ENCODE data around the gene CUBN. TPM values are rescaled to one million over a fixed set of nuclear protein-coding genes. Genes with fewer than 3 reads are reported as not detected.

CUBN gene
- total and polyA plus RNA-seq, 10 of the 15 experiments (the other 5 are each of a cell fraction or from before 2014, with no cell fraction given) = under 0.01 to 0.14 (median 0.02) TPM; not detected in 6

DNA sequence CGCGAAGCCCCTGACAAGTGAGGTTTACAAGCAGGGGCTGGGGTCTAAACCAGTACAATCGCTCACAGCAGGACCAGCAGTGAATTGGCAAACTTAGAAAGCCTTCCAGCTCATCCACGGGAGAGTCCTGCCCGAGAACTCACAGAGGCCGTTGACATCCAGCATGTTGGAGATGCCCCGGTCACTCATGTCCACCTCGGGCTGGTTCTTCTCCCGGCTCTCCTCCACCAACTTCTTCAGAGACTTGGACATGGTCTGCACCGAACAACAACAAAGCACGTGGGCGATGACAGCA, 312.8 kb downstream of the CUBN start (continued):
- TF ChIP-seq NBN (IDR thresholded peaks at IDR 0.05) (0 out of 2 replicates have a peak, but pooled peaks have one; percentile 11), IKZF2 (IDR thresholded peaks at IDR 0.05) (0 out of 4 replicates have a peak, but pooled peaks of 1 of the 2 experiments have one; percentile 11), POLR2A (IDR thresholded peaks at IDR 0.05; ENCODE audit: low read depth, low read length) (no peak), PML (IDR thresholded peaks at IDR 0.05; ENCODE audit: low read length) (no peak), TCF7 (IDR thresholded peaks at IDR 0.05; ENCODE audit: borderline replicate concordance) (no peak), YY1 (IDR thresholded peaks at IDR 0.05; ENCODE audit: low read depth, low read length) (no peak), NR2C1 (IDR thresholded peaks at IDR 0.05) (no peak), NFYA (IDR thresholded peaks at IDR 0.05; ENCODE audit: borderline replicate concordance, low read depth, low read length) (no peak)
- TF ChIP-seq, protein P1, sequence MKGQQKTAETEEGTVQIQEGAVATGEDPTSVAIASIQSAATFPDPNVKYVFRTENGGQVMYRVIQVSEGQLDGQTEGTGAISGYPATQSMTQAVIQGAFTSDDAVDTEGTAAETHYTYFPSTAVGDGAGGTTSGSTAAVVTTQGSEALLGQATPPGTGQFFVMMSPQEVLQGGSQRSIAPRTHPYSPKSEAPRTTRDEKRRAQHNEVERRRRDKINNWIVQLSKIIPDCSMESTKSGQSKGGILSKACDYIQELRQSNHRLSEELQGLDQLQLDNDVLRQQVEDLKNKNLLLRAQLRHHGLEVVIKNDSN (IDR thresholded peaks at IDR 0.05; ENCODE audit: borderline replicate concordance, extremely low read length, insufficient read depth, low read depth, low read length) = no peak
- TF ChIP-seq, protein P2, sequence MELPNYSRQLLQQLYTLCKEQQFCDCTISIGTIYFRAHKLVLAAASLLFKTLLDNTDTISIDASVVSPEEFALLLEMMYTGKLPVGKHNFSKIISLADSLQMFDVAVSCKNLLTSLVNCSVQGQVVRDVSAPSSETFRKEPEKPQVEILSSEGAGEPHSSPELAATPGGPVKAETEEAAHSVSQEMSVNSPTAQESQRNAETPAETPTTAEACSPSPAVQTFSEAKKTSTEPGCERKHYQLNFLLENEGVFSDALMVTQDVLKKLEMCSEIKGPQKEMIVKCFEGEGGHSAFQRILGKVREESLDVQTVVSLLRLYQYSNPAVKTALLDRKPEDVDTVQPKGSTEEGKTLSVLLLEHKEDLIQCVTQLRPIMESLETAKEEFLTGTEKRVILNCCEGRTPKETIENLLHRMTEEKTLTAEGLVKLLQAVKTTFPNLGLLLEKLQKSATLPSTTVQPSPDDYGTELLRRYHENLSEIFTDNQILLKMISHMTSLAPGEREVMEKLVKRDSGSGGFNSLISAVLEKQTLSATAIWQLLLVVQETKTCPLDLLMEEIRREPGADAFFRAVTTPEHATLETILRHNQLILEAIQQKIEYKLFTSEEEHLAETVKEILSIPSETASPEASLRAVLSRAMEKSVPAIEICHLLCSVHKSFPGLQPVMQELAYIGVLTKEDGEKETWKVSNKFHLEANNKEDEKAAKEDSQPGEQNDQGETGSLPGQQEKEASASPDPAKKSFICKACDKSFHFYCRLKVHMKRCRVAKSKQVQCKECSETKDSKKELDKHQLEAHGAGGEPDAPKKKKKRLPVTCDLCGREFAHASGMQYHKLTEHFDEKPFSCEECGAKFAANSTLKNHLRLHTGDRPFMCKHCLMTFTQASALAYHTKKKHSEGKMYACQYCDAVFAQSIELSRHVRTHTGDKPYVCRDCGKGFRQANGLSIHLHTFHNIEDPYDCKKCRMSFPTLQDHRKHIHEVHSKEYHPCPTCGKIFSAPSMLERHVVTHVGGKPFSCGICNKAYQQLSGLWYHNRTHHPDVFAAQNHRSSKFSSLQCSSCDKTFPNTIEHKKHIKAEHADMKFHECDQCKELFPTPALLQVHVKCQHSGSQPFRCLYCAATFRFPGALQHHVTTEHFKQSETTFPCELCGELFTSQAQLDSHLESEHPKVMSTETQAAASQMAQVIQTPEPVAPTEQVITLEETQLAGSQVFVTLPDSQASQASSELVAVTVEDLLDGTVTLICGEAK (IDR thresholded peaks at IDR 0.05; ENCODE audit: borderline replicate concordance) = no peak
- TF ChIP-seq, protein P3, sequence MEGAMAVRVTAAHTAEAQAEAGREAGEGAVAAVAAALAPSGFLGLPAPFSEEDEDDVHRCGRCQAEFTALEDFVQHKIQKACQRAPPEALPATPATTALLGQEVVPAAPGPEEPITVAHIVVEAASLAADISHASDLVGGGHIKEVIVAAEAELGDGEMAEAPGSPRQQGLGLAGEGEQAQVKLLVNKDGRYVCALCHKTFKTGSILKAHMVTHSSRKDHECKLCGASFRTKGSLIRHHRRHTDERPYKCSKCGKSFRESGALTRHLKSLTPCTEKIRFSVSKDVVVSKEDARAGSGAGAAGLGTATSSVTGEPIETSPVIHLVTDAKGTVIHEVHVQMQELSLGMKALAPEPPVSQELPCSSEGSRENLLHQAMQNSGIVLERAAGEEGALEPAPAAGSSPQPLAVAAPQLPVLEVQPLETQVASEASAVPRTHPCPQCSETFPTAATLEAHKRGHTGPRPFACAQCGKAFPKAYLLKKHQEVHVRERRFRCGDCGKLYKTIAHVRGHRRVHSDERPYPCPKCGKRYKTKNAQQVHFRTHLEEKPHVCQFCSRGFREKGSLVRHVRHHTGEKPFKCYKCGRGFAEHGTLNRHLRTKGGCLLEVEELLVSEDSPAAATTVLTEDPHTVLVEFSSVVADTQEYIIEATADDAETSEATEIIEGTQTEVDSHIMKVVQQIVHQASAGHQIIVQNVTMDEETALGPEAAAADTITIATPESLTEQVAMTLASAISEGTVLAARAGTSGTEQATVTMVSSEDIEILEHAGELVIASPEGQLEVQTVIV (IDR thresholded peaks at IDR 0.05; ENCODE audit: borderline replicate concordance, partially characterized antibody) = no peak

Measured in GM12878 (cell line).